IMR-90 (cell line): ENCODE data around the gene ACOT7. TPM values are rescaled to one million over a fixed set of nuclear protein-coding genes. Genes with fewer than 3 reads are reported as not detected.

Experiments
- ATAC-seq: fragments of 200-7000 bp; cut with Tn5 transposase; 2 replicates; pipeline ENCODE4 v1.9.1; 2020; ENCODE audit warnings: low read depth, mild to moderate bottlenecking, moderate library complexity
- BruUV-seq: library from RNA; stranded (reverse); fragments of 400-500 nt; replicated peaks from 2 replicates; lab custom pipeline; 2021; lab: Mats Ljungman, UMichigan
- CTCF ChIA-PET: fragments of 300-600 bp; formaldehyde crosslinking; extraction: SDS; loops from one replicate; lab custom pipeline; 2021; ENCODE audit warnings: antibody characterized with exemption; lab: Yijun Ruan, JAX
- POLR2A ChIA-PET: fragments of 300-600 bp; sonication (Branson Sonifier 250); formaldehyde crosslinking; loops from one replicate; lab custom pipeline; 2022; ENCODE audit warnings: antibody characterized with exemption; ENCODE audit not compliant: unreplicated experiment; lab: Charles Lee
- DNase-seq: peaks from one replicate; pipeline ENCODE4 v3.0.0; 2013
- H2AFZ ChIP-seq: replicated peaks from 2 replicates; pipeline ENCODE3; 2013; ENCODE audit warnings: low read length, mild to moderate bottlenecking; ENCODE audit not compliant: poor library complexity
- H2AK5ac ChIP-seq: 2 replicates; pipeline ENCODE4 v1.6.1; 2013; ENCODE audit warnings: low read depth, low read length, inconsistent platforms
- H2AK9ac ChIP-seq: replicated peaks from 2 replicates; pipeline ENCODE3; 2013; ENCODE audit warnings: mild to moderate bottlenecking, low read depth, low read length, moderate library complexity; ENCODE audit not compliant: poor library complexity
- H2BK120ac ChIP-seq: 2 replicates; pipeline ENCODE4 v1.6.1; 2013; ENCODE audit warnings: low read depth, low read length, inconsistent platforms
- H2BK15ac ChIP-seq: 3 replicates; pipeline ENCODE4 v1.6.1; 2013; ENCODE audit warnings: low read depth, low read length, inconsistent platforms
- H2BK20ac ChIP-seq: 2 replicates; pipeline ENCODE4 v1.6.1; 2013; ENCODE audit warnings: low read depth, mild to moderate bottlenecking, inconsistent platforms, low read length, moderate library complexity
- H2BK5ac ChIP-seq: 2 replicates; pipeline ENCODE4 v1.6.1; 2013; ENCODE audit warnings: mild to moderate bottlenecking, low read depth, low read length, inconsistent platforms; ENCODE audit not compliant: poor library complexity, severe bottlenecking
- H3K14ac ChIP-seq: replicated peaks from 2 replicates; pipeline ENCODE4 v1.6.1; 2013; ENCODE audit warnings: low read depth, low read length, inconsistent platforms
- H3K18ac ChIP-seq: 2 replicates; pipeline ENCODE4 v1.6.1; 2013; ENCODE audit warnings: low read depth, low read length, control low read depth
- H3K23ac ChIP-seq: 2 replicates; pipeline ENCODE4 v1.6.1; 2013; ENCODE audit warnings: low read depth, low read length, inconsistent platforms
- H3K27ac ChIP-seq: 2 replicates; pipeline ENCODE4 v1.5.1; 2013; ENCODE audit warnings: mild to moderate bottlenecking, control low read depth, low read length; ENCODE audit not compliant: insufficient read depth
- H3K27me3 ChIP-seq: 2 replicates; pipeline ENCODE4 v1.6.1; 2013; ENCODE audit warnings: low read length; ENCODE audit not compliant: control insufficient read depth, insufficient read depth
- H3K36me3 ChIP-seq: 2 replicates; pipeline ENCODE4 v1.6.1; 2013; ENCODE audit warnings: low read length, mixed read lengths; ENCODE audit not compliant: control insufficient read depth, insufficient read depth
- H3K4ac ChIP-seq: 2 replicates; pipeline ENCODE4 v1.6.1; 2013; ENCODE audit warnings: low read depth, low read length, inconsistent platforms
- H3K4me1 ChIP-seq: 2 replicates; pipeline ENCODE4 v1.6.1; 2013; ENCODE audit warnings: low read length, mixed read lengths; ENCODE audit not compliant: control insufficient read depth, insufficient read depth
- H3K4me2 ChIP-seq: 2 replicates; pipeline ENCODE4 v1.6.1; 2013; ENCODE audit warnings: low read depth, mild to moderate bottlenecking, control low read depth, low read length, moderate library complexity
- H3K4me3 ChIP-seq: 2 replicates; pipeline ENCODE4 v1.5.1; 2013; ENCODE audit warnings: low read depth, mild to moderate bottlenecking, control low read depth, low read length, moderate library complexity; ENCODE audit not compliant: insufficient read depth
- H3K56ac ChIP-seq: 2 replicates; pipeline ENCODE4 v1.6.1; 2013; ENCODE audit warnings: low read length, inconsistent platforms; ENCODE audit not compliant: insufficient read depth; ENCODE audit errors: extremely low read depth
- H3K79me1 ChIP-seq, 2 experiments: 2 replicates each; pipeline ENCODE4 v1.6.1; 2013; ENCODE audit warnings: low read length in 2 of 2, inconsistent platforms in 1 of 2, low read depth in 1 of 2
- H3K9ac ChIP-seq: 2 replicates; pipeline ENCODE4 v1.6.1; 2013; ENCODE audit warnings: low read depth, low read length, control low read depth
- H3K9me1 ChIP-seq: 2 replicates; pipeline ENCODE4 v1.6.1; 2013; ENCODE audit warnings: low read length, inconsistent platforms; ENCODE audit not compliant: insufficient read depth
- H3K9me3 ChIP-seq: 2 replicates; pipeline ENCODE4 v1.6.1; 2013; ENCODE audit warnings: low read length; ENCODE audit not compliant: control insufficient read depth, insufficient read depth
- H4K20me1 ChIP-seq: 2 replicates; pipeline ENCODE4 v1.6.1; 2013; ENCODE audit warnings: low read length, inconsistent platforms; ENCODE audit not compliant: insufficient read depth
- H4K5ac ChIP-seq: 2 replicates; pipeline ENCODE4 v1.6.1; 2013; ENCODE audit warnings: mild to moderate bottlenecking, low read depth, low read length, control low read depth
- H4K8ac ChIP-seq, 2 experiments: 2 replicates each; pipeline ENCODE4 v1.6.1; 2013; ENCODE audit warnings: low read depth in 2 of 2, low read length in 2 of 2, control low read depth in 1 of 2, inconsistent platforms in 1 of 2
- H4K91ac ChIP-seq: 2 replicates; pipeline ENCODE4 v1.6.1; 2013; ENCODE audit warnings: low read depth, low read length, inconsistent platforms; ENCODE audit not compliant: insufficient read depth
- BHLHE40 ChIP-seq: fragments of 150-350 bp; IDR thresholded peaks from 2 replicates; pipeline ENCODE4 v1.6.1; 2016; ENCODE audit warnings: mild to moderate bottlenecking, low read depth, low read length
- FOS ChIP-seq: fragments of 150-350 bp; IDR thresholded peaks from 2 replicates; pipeline ENCODE4 v1.6.1; 2016; ENCODE audit warnings: low read depth, low read length
- POLR2A ChIP-seq: IDR thresholded peaks from 2 replicates; pipeline ENCODE4 v1.6.1; 2012; ENCODE audit warnings: mild to moderate bottlenecking, low read depth, low read length
- WGBS, 2 experiments: methylation state at CpG; one replicate each; pipeline versions ENCODE4 v1.1.5 to v1.1.7; 2013; ENCODE audit warnings: missing lambda C conversion rate in 2 of 2; ENCODE audit not compliant: insufficient read length in 1 of 2; ENCODE audit errors: extremely low coverage in 2 of 2; 5-methylcytosine and 5-hydroxymethylcytosine counted together
- dilution Hi-C: fragments of 300-500 bp; cut with HindIII; formaldehyde crosslinking; loops from one replicate; pipeline ENCODE4 v1.14.3; 2018; ENCODE audit warnings: low sequenced_read_pairs; ENCODE audit not compliant: unreplicated experiment
- in situ Hi-C: fragments of 300-500 bp; cut with MboI; formaldehyde crosslinking; loops from 3 replicates; pipeline ENCODE4 v1.14.3; 2019; ENCODE audit warnings: low sequenced_read_pairs, inconsistent platforms, mixed read lengths
- intact Hi-C: fragments of 100-400 bp; cut with micrococcal nuclease; formaldehyde crosslinking; loops from 2 replicates; pipeline ENCODE4 v1.10.0; 2022
- polyA plus RNA-seq, 3 experiments: library from polyadenylated mRNA; depleted of rRNA; stranded (reverse); fragments of >200 nt; gene quantifications; 2 replicates each; pipeline ENCODE4 v1.2.3, GENCODE V29; 2012; ENCODE audit warnings: low replicate concordance in 1 of 3
- total RNA-seq: library from RNA; depleted of rRNA; stranded (reverse); fragments of >200 nt; gene quantifications from 2 replicates; pipeline ENCODE4 v1.2.3, GENCODE V29; 2012
- TF ChIP-seq, protein P1 (sequence below): conservative IDR thresholded peaks from 2 replicates; pipeline ENCODE4 v1.5.1; 2012; ENCODE audit warnings: mild to moderate bottlenecking, low read depth, low read length, improper control_type of control experiment

ACOT7 gene
- total and polyA plus RNA-seq, 2 of the 4 experiments (the other 2 are of a cell fraction), result 51.6 to 242 TPM

DNA sequence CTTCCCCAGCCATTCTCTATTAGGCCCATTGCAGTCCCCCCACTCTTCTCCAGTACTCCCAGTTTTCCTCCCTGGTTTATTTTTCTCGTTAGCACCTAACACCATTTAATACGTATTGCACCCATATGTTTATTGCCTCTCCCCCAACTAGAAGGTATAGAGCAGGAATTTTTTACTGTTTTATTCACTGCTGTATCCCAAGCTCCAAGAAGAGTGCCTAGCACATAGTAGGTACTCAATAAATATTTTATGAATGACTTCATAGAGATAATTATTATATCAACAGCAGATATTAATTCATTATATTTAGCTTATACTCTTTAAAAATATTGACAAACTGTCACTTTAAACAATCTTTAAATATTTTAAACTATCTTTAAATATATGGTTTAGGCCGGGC is 5.7 kb upstream of the ACOT7 start:
- ATAC-seq, result no peak
- dilution Hi-C loops, result no loop called here
- no peaks in the 10 kb centered on the region for H3K9me1 ChIP-seq
- no peak overlapping the region for H2AFZ ChIP-seq
- no peak overlapping the region for H4K8ac ChIP-seq
- H3K79me1 ChIP-seq, result peaks cover 0 to 7% of the 10 kb centered on the region in 2 experiments; a peak in 1 of 4 replicates
- H3K14ac ChIP-seq, result no peak overlapping the region
- H3K36me3 ChIP-seq, result no peaks in the 10 kb centered on the region
- intact Hi-C loops, result no loop called here
- no peak overlapping the region for H2BK5ac ChIP-seq
- POLR2A ChIA-PET, result no interaction called here
- in situ Hi-C loops, result no loop called here
- H3K18ac ChIP-seq, result no peak overlapping the region
- WGBS, 2 experiments, result no CpG with 5 or more reads among the region's 3 CpGs
- no peak overlapping the region for H2AK9ac ChIP-seq
- no peak overlapping the region for H3K4me2 ChIP-seq
- H3K9ac ChIP-seq, result no peak overlapping the region
- no peak overlapping the region for H3K23ac ChIP-seq
- BruUV-seq, result no TSS peak
- no peak for DNase-seq
- H2AK5ac ChIP-seq, result no peak overlapping the region
- H4K5ac ChIP-seq, result no peak overlapping the region
- TF ChIP-seq, protein P1, sequence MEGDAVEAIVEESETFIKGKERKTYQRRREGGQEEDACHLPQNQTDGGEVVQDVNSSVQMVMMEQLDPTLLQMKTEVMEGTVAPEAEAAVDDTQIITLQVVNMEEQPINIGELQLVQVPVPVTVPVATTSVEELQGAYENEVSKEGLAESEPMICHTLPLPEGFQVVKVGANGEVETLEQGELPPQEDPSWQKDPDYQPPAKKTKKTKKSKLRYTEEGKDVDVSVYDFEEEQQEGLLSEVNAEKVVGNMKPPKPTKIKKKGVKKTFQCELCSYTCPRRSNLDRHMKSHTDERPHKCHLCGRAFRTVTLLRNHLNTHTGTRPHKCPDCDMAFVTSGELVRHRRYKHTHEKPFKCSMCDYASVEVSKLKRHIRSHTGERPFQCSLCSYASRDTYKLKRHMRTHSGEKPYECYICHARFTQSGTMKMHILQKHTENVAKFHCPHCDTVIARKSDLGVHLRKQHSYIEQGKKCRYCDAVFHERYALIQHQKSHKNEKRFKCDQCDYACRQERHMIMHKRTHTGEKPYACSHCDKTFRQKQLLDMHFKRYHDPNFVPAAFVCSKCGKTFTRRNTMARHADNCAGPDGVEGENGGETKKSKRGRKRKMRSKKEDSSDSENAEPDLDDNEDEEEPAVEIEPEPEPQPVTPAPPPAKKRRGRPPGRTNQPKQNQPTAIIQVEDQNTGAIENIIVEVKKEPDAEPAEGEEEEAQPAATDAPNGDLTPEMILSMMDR, result no peak
- TF ChIP-seq POLR2A (no peak), BHLHE40 (no peak), FOS (no peak)
- no peak overlapping the region for H3K4me3 ChIP-seq
- H2BK20ac ChIP-seq, result no peak overlapping the region
- no peak overlapping the region for H3K27ac ChIP-seq
- no peak overlapping the region for H3K56ac ChIP-seq
- CTCF ChIA-PET, result no interaction called here
- no peaks in the 10 kb centered on the region for H3K9me3 ChIP-seq
- no peak overlapping the region for H2BK120ac ChIP-seq
- peaks cover 7% of the 10 kb centered on the region for H3K27me3 ChIP-seq
- H4K20me1 ChIP-seq, result no peaks in the 10 kb centered on the region
- H3K4ac ChIP-seq, result no peak overlapping the region
- peaks cover under 1% of the 10 kb centered on the region; the same call in 1 of the 2 replicates for H3K4me1 ChIP-seq
- no peak overlapping the region for H2BK15ac ChIP-seq
- no peak overlapping the region for H4K91ac ChIP-seq
